A549 (cell line): Measurements from ENCODE around the gene CNOT6. TPM values are rescaled to one million over a fixed set of nuclear protein-coding genes. Genes with fewer than 3 reads are reported as not detected.

Experiments
- ATAC-seq, 2 experiments: fragments of 200-7000 bp in 1 of 2; fragments of >200 bp in 1 of 2; cut with Nextera tagmentation in 1 of 2; cut with Tn5 transposase in 1 of 2; 3 replicates each; pipeline versions ENCODE4 v1.8.0 to v1.9.1; 2018 to 2020; ENCODE audit warnings: mild to moderate bottlenecking in 1 of 2, moderate library complexity in 1 of 2
- CTCF ChIA-PET: fragments of 300-600 bp; sonication (Branson Sonifier 250); formaldehyde crosslinking; extraction: SDS; loops from one replicate; lab custom pipeline; 2021; ENCODE audit warnings: antibody characterized with exemption, inconsistent platforms; lab: Yijun Ruan, JAX
- POLR2A ChIA-PET: fragments of 350-600 bp; formaldehyde crosslinking; extraction: SDS; loops from one replicate; lab custom pipeline; 2021; ENCODE audit warnings: antibody characterized with exemption, inconsistent platforms; lab: Yijun Ruan, JAX
- DNase-seq, 2 experiments: peaks; one replicate each; pipeline versions ENCODE4 v3.0.0 to v3.0.0-alpha.2; 2011 to 2016; ENCODE audit warnings: low read depth in 1 of 2, low spot score in 1 of 2
- FAIRE-seq: peaks from 2 replicates; lab custom pipeline; 2011; peaks lifted over from hg19 to GRCh38; lab: Jason Lieb, UNC
- H3K27ac ChIP-seq, 2 experiments: fragments of >200 bp; sonication (Bioruptor Twin); formaldehyde crosslinking; 3 replicates each; pipeline ENCODE4 v1.5.1; 2016 to 2017
- H3K4me1 ChIP-seq: fragments of >200 bp; sonication (Bioruptor Twin); formaldehyde crosslinking; 3 replicates; pipeline ENCODE4 v1.6.1; 2016
- H3K4me2 ChIP-seq: fragments of >200 bp; sonication (Bioruptor Twin); formaldehyde crosslinking; 3 replicates; pipeline ENCODE4 v1.6.1; 2016
- H3K4me3 ChIP-seq: fragments of >200 bp; sonication (Bioruptor Twin); formaldehyde crosslinking; 3 replicates; pipeline ENCODE4 v1.5.1; 2016
- H3K9me3 ChIP-seq: fragments of >200 bp; sonication (Bioruptor Twin); formaldehyde crosslinking; 3 replicates; pipeline ENCODE4 v1.6.1; 2016
- CBX8 ChIP-seq: fragments of 200-600 bp; sonication (generic); IDR thresholded peaks from 2 replicates; pipeline ENCODE4 v1.6.1; 2016
- CEBPB ChIP-seq, 2 experiments: fragments of >200 bp in 1 of 2; sonication (Bioruptor Twin) in 1 of 2; formaldehyde crosslinking in 1 of 2; IDR thresholded peaks; 2 replicates each; pipeline ENCODE4 v1.6.1; 2012 to 2016
- CHD2 ChIP-seq: fragments of 150-350 bp; IDR thresholded peaks from 2 replicates; pipeline ENCODE4 v1.6.1; 2014; ENCODE audit warnings: low read length; ENCODE audit not compliant: partially characterized antibody
- CHD4 ChIP-seq: fragments of 200-600 bp; sonication (generic); IDR thresholded peaks from 2 replicates; pipeline ENCODE4 v1.6.1; 2016; ENCODE audit warnings: antibody characterized with exemption, mild to moderate bottlenecking, borderline replicate concordance
- GATA3 ChIP-seq: IDR thresholded peaks from 2 replicates; pipeline ENCODE4 v1.6.1; 2012; ENCODE audit warnings: borderline replicate concordance
- HDAC2 ChIP-seq: fragments of 200-600 bp; sonication (generic); IDR thresholded peaks from 2 replicates; pipeline ENCODE4 v1.6.1; 2016
- HOXB5 ChIP-seq: fragments of 250-450 bp; sonication (Bioruptor Pico); IDR thresholded peaks from 2 replicates; pipeline ENCODE4 v1.5.0; 2020; ENCODE audit warnings: mild to moderate bottlenecking, moderate library complexity
- KDM5A ChIP-seq: fragments of 200-600 bp; sonication (generic); IDR thresholded peaks from 2 replicates; pipeline ENCODE4 v1.6.1; 2016; ENCODE audit warnings: antibody characterized with exemption, mild to moderate bottlenecking
- MYC ChIP-seq: IDR thresholded peaks from 2 replicates; pipeline ENCODE4 v1.6.1; 2012; ENCODE audit warnings: mild to moderate bottlenecking, inconsistent platforms, low read length, improper control_type of control experiment, borderline replicate concordance
- NR3C1 ChIP-seq: fragments of >200 bp; sonication (Bioruptor Twin); formaldehyde crosslinking; IDR thresholded peaks from 3 replicates; pipeline ENCODE4 v1.6.1; 2017
- RARB ChIP-seq: fragments of 250-450 bp; sonication (Bioruptor Pico); IDR thresholded peaks from 2 replicates; pipeline ENCODE4 v1.8.0; 2021; ENCODE audit warnings: mild to moderate bottlenecking, moderate library complexity
- RFX5 ChIP-seq: fragments of 450-650 bp; IDR thresholded peaks from 2 replicates; pipeline ENCODE4 v1.7.1; 2014; ENCODE audit warnings: antibody characterized with exemption, mild to moderate bottlenecking, moderate library complexity
- RNF2 ChIP-seq: fragments of 200-600 bp; sonication (generic); IDR thresholded peaks from 2 replicates; pipeline ENCODE4 v1.6.1; 2016; ENCODE audit warnings: low read depth, mild to moderate bottlenecking, antibody characterized with exemption, moderate library complexity, borderline replicate concordance
- SMC3 ChIP-seq: fragments of >200 bp; sonication (Bioruptor Twin); formaldehyde crosslinking; IDR thresholded peaks from 3 replicates; pipeline ENCODE4 v1.6.1; 2018; ENCODE audit warnings: inconsistent platforms
- TFCP2L1 ChIP-seq: fragments of 250-450 bp; sonication (Bioruptor Pico); IDR thresholded peaks from 2 replicates; pipeline ENCODE4 v1.5.0; 2021; ENCODE audit warnings: mild to moderate bottlenecking
- TP53 ChIP-seq: fragments of 250-450 bp; sonication (Bioruptor Pico); IDR thresholded peaks from 2 replicates; pipeline ENCODE4 v1.5.0; 2021; ENCODE audit warnings: mild to moderate bottlenecking, moderate library complexity
- USF2 ChIP-seq: fragments of 450-650 bp; IDR thresholded peaks from 2 replicates; pipeline ENCODE4 v1.6.1; 2014; ENCODE audit warnings: antibody characterized with exemption
- ZSCAN20 ChIP-seq: fragments of 250-450 bp; sonication (Bioruptor Pico); IDR thresholded peaks from 2 replicates; pipeline ENCODE4 v1.8.0; 2022; ENCODE audit warnings: mild to moderate bottlenecking, moderate library complexity
- WGBS: methylation state at CpG from one replicate; pipeline ENCODE4 v1.1.6; 2017; ENCODE audit errors: missing lambda C conversion rate; 5-methylcytosine and 5-hydroxymethylcytosine counted together
- polyA plus RNA-seq, 4 experiments: library from polyadenylated mRNA; depleted of rRNA in 3 of 4; stranded (reverse); fragments of >200 nt; fragmentation: RNase III in 1 of 4; extraction: RNeasy Plus Mini Kit Qiagen cat#74134 plus additional on column Dnase treatment in 1 of 4; gene quantifications; 2 replicates in 3 of 4; 3 replicates in 1 of 4; pipeline ENCODE4 v1.2.3, GENCODE V29; 2011 to 2017
- TF ChIP-seq, protein P1 (sequence below): fragments of 200-600 bp; sonication (generic); IDR thresholded peaks from 2 replicates; pipeline ENCODE4 v1.6.1; 2016; ENCODE audit warnings: antibody characterized with exemption, mild to moderate bottlenecking, moderate library complexity
- TF ChIP-seq, protein P2 (sequence below): fragments of >200 bp; sonication (Bioruptor Twin); formaldehyde crosslinking; IDR thresholded peaks from 3 replicates; pipeline ENCODE4 v1.5.1; 2016

Gene CNOT6
- polyA plus RNA-seq, 2 of the 4 experiments (the other 2 are of a cell fraction), result 18.2 to 28.5 TPM

DNA sequence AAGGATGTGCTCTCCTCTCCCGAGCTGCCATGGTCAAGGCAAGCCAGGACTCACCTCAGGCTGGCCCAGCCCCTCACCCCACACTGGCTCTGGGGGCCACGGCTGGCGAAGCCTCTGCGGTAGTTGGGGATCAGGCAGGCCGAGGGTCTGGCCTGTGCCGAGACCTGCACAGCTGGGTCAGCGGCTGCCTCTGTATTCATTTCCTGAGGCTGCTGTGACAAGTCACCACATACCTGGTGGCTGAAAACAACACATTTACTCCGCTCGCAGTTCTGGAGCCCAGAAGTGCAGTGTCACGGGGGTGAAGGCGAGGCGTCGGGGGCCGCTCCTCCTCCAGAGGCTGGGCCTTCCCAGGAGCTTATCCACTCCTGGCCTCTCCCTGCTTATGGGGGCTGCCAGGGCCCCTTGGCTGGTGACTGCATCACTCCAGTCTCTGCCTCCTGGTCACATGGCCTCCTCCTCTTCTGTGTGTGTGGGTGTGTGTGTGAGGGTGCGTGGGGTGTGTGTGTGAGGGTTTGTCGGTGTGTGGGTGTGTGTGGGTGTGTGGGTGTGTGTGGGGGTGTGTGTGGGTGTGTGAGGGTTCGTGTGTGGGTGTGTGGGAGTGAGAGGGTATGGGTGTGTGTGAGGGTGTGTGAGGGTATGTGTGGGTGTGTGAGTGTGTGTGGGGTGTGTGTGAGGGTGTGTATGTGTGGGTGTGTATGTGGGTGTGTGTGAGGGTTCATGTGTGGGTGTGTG is 100.3 kb downstream of the CNOT6 start:
- ChIA-PET CTCF (no interaction called here), POLR2A (no interaction called here)
- DNase-seq, result no peak
- Histone ChIP-seq H3K4me1 (no peaks in the 10 kb centered on the region), H3K4me2 (no peak overlapping the region), H3K9me3 (no peaks in the 10 kb centered on the region), H3K27ac (no peak overlapping the region), H3K4me3 (no peak overlapping the region)
- FAIRE-seq, result no peak
- 74% methylated on average over 7 of the region's 17 CpGs for WGBS
- no peak for TF ChIP-seq ZSCAN20 (CRISPR knock-in tag)
- no peak for TF ChIP-seq USF2
- no peak for TF ChIP-seq SMC3
- TF ChIP-seq NR3C1, result no peak
- TF ChIP-seq MYC, result no peak
- TF ChIP-seq HDAC2, result no peak
- TF ChIP-seq, protein P1, sequence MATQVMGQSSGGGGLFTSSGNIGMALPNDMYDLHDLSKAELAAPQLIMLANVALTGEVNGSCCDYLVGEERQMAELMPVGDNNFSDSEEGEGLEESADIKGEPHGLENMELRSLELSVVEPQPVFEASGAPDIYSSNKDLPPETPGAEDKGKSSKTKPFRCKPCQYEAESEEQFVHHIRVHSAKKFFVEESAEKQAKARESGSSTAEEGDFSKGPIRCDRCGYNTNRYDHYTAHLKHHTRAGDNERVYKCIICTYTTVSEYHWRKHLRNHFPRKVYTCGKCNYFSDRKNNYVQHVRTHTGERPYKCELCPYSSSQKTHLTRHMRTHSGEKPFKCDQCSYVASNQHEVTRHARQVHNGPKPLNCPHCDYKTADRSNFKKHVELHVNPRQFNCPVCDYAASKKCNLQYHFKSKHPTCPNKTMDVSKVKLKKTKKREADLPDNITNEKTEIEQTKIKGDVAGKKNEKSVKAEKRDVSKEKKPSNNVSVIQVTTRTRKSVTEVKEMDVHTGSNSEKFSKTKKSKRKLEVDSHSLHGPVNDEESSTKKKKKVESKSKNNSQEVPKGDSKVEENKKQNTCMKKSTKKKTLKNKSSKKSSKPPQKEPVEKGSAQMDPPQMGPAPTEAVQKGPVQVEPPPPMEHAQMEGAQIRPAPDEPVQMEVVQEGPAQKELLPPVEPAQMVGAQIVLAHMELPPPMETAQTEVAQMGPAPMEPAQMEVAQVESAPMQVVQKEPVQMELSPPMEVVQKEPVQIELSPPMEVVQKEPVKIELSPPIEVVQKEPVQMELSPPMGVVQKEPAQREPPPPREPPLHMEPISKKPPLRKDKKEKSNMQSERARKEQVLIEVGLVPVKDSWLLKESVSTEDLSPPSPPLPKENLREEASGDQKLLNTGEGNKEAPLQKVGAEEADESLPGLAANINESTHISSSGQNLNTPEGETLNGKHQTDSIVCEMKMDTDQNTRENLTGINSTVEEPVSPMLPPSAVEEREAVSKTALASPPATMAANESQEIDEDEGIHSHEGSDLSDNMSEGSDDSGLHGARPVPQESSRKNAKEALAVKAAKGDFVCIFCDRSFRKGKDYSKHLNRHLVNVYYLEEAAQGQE, result no peak
- no peak for TF ChIP-seq GATA3
- TF ChIP-seq RNF2, result no peak
- TF ChIP-seq CBX8, result no peak
- no peak for TF ChIP-seq HOXB5 (CRISPR knock-in tag)
- no peak for ATAC-seq

- H3K27ac ChIP-seq, result no peak overlapping the region
- no peaks in the 10 kb centered on the region for H3K4me1 ChIP-seq
- CTCF ChIA-PET, result interaction anchor here (0.7 to 3.4 kb wide), 3 partner anchors 10 to 26 kb away, joined by 3 to 11 read pairs (median 3); no protein-coding TSS in a partner anchor
- 71% methylated on average over 2 of the region's 2 CpGs for WGBS
- TF ChIP-seq RFX5 (no peak), CEBPB (IDR thresholded peaks at IDR 0.05) (no peak), ZSCAN20 (CRISPR knock-in tag) (no peak), TP53 (CRISPR knock-in tag) (no peak), RARB (CRISPR knock-in tag) (no peak), KDM5A (no peak), TFCP2L1 (CRISPR knock-in tag) (no peak), CHD4 (no peak), CHD2 (no peak)
- TF ChIP-seq, protein P2, sequence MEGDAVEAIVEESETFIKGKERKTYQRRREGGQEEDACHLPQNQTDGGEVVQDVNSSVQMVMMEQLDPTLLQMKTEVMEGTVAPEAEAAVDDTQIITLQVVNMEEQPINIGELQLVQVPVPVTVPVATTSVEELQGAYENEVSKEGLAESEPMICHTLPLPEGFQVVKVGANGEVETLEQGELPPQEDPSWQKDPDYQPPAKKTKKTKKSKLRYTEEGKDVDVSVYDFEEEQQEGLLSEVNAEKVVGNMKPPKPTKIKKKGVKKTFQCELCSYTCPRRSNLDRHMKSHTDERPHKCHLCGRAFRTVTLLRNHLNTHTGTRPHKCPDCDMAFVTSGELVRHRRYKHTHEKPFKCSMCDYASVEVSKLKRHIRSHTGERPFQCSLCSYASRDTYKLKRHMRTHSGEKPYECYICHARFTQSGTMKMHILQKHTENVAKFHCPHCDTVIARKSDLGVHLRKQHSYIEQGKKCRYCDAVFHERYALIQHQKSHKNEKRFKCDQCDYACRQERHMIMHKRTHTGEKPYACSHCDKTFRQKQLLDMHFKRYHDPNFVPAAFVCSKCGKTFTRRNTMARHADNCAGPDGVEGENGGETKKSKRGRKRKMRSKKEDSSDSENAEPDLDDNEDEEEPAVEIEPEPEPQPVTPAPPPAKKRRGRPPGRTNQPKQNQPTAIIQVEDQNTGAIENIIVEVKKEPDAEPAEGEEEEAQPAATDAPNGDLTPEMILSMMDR, result no peak
- TF ChIP-seq, all 56 proteins: peak for 0
- FAIRE-seq (no peak), ATAC-seq (no peak), DNase-seq (no peak)
- POLR2A ChIA-PET, result no interaction called here
- Histone ChIP-seq H3K9me3 (no peaks in the 10 kb centered on the region), H3K4me3 (no peak overlapping the region), H3K4me2 (no peak overlapping the region)
Observed at GRCh38 chr5:180595046-180595379, 100.8 kb downstream of the CNOT6 start.
